LoVo (cell line): Measurements from ENCODE around the gene DCAF8L2.
A peak's percentile ranks its signal among the peaks of the same experiment; 100 is the strongest.
"Not testable (repeated sequence)": the region's sequence is repeated elsewhere in the genome, so short reads cannot be mapped to it uniquely, and the experiment has no call there.

Experiments
- DNase-seq: peaks from one replicate; pipeline ENCODE4 v3.0.0-alpha.2; 2016; ENCODE audit warnings: low spot score

Gene DCAF8L2

GRCh38 chrX:27590044-27590443 is at the start of gene DCAF8L2:
TSS of gene DCAF8L2 (plus strand) at chrX:27590344. CDS start at chrX:27746896, 156,552 bp downstream.
- DNase-seq, result no peak

- not testable (repeated sequence) for DNase-seq
These were observed 49.0 kb upstream of the DCAF8L2 start for GRCh38 chrX:27541161-27541560.

- no peak for DNase-seq
These were observed 41.5 kb upstream of the DCAF8L2 start for GRCh38 chrX:27548624-27549023.

GRCh38 chrX:27549688-27550087 is 40.5 kb upstream of the DCAF8L2 start:
- DNase-seq, result no peak

- peak; percentile 7 for DNase-seq
These were observed 34.6 kb upstream of the DCAF8L2 start for GRCh38 chrX:27555514-27555913.

GRCh38 chrX:27565992-27566391 is 24.2 kb upstream of the DCAF8L2 start:
- DNase-seq, result no peak

GRCh38 chrX:27571164-27571563 is 19.0 kb upstream of the DCAF8L2 start:
- no peak for DNase-seq

- no peak for DNase-seq
These were observed 14.6 kb upstream of the DCAF8L2 start for GRCh38 chrX:27575565-27575964.

GRCh38 chrX:27583976-27584375 is 6.2 kb upstream of the DCAF8L2 start:
- no peak for DNase-seq

- no peak for DNase-seq
These were observed 1.8 kb downstream of the DCAF8L2 start for GRCh38 chrX:27591938-27592337.

- DNase-seq, result no peak
These were observed 7.4 kb downstream of the DCAF8L2 start for GRCh38 chrX:27597508-27597907.

- DNase-seq, result no peak
These were observed 8.2 kb downstream of the DCAF8L2 start for GRCh38 chrX:27598312-27598711.

GRCh38 chrX:27599928-27600327 is 9.8 kb downstream of the DCAF8L2 start:
- DNase-seq, result peak; percentile 35

GRCh38 chrX:27600686-27601085 is 10.5 kb downstream of the DCAF8L2 start:
- DNase-seq, result no peak

GRCh38 chrX:27608671-27609070 is 18.5 kb downstream of the DCAF8L2 start:
- DNase-seq, result no peak

GRCh38 chrX:27619459-27619858 is 29.3 kb downstream of the DCAF8L2 start:
- DNase-seq, result no peak

- peak; percentile 5 for DNase-seq
These were observed 29.8 kb downstream of the DCAF8L2 start for GRCh38 chrX:27619975-27620374.

GRCh38 chrX:27622883-27623282 is 32.7 kb downstream of the DCAF8L2 start:
- DNase-seq, result no peak

GRCh38 chrX:27626066-27626465 is 35.9 kb downstream of the DCAF8L2 start:
- no peak for DNase-seq

GRCh38 chrX:27633328-27633727 is 43.2 kb downstream of the DCAF8L2 start:
- no peak for DNase-seq

GRCh38 chrX:27656581-27656980 is 66.4 kb downstream of the DCAF8L2 start:
- DNase-seq, result no peak

- no peak for DNase-seq
These were observed 70.7 kb downstream of the DCAF8L2 start for GRCh38 chrX:27660878-27661277.

GRCh38 chrX:27671234-27671633 is 81.1 kb downstream of the DCAF8L2 start:
- DNase-seq, result no peak

GRCh38 chrX:27674491-27674890 is 84.3 kb downstream of the DCAF8L2 start:
- DNase-seq, result no peak

- DNase-seq, result peak; percentile 1
These were observed 85.3 kb downstream of the DCAF8L2 start for GRCh38 chrX:27675493-27675892.
